ENCODE results near the gene RPL21. TPM values are rescaled to one million over a fixed set of nuclear protein-coding genes. Genes with fewer than 3 reads are reported as not detected.

Gene RPL21
- total RNA-seq, 1 experiment from 2014 or later, result 986 TPM

DNA sequence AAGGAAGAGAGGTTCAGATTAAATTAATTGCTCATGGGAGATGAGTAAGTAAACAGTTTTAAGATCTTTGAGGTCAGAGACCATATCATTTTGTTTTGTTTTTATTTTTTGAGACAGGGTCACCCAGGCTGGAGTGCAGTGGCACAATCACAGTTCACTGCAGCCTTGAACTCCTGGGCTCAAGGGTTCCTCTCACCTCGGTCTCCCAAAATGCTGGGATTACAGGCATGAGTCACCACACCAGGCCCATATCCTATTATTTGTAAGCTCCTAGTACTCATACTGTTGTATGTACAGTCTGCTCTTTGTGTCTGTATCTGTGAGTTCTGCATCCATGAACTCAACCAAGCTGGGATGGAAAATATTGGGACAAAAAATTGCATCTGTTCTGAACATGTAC is 13.3 kb downstream of the RPL21 start:
- no TSS peak for BruUV-seq (replicated peaks)
- CTCF ChIA-PET, result no interaction called here
- DNase-seq (ENCODE audit: low spot score), result no peak
- intact Hi-C loops (cut with micrococcal nuclease; ENCODE audit: unreplicated experiment), result no loop called here
- Histone ChIP-seq H3K27me3 (replicated peaks; ENCODE audit: insufficient read depth, low read depth, low read length, poor library complexity) (no peaks in the 10 kb centered on the region), H3K36me3 (ENCODE audit: insufficient read depth, low read length, poor library complexity, severe bottlenecking) (no peaks in the 10 kb centered on the region), H3K4me1 (ENCODE audit: insufficient read depth, low read length, poor library complexity, severe bottlenecking) (peaks cover 4% of the 10 kb centered on the region), H3K27ac (ENCODE audit: low read depth, low read length, poor library complexity, severe bottlenecking) (no peak overlapping the region), H3K4me3 (ENCODE audit: low read depth, low read length, poor library complexity, severe bottlenecking) (no peak overlapping the region), H3K9me3 (ENCODE audit: low read depth, low read length, poor library complexity, severe bottlenecking) (no peaks in the 10 kb centered on the region)
- no peak for TF ChIP-seq EZH2 (IDR thresholded peaks at IDR 0.05; ENCODE audit: borderline replicate concordance, low read depth, low read length, poor library complexity, severe bottlenecking)
- TF ChIP-seq, protein P1, sequence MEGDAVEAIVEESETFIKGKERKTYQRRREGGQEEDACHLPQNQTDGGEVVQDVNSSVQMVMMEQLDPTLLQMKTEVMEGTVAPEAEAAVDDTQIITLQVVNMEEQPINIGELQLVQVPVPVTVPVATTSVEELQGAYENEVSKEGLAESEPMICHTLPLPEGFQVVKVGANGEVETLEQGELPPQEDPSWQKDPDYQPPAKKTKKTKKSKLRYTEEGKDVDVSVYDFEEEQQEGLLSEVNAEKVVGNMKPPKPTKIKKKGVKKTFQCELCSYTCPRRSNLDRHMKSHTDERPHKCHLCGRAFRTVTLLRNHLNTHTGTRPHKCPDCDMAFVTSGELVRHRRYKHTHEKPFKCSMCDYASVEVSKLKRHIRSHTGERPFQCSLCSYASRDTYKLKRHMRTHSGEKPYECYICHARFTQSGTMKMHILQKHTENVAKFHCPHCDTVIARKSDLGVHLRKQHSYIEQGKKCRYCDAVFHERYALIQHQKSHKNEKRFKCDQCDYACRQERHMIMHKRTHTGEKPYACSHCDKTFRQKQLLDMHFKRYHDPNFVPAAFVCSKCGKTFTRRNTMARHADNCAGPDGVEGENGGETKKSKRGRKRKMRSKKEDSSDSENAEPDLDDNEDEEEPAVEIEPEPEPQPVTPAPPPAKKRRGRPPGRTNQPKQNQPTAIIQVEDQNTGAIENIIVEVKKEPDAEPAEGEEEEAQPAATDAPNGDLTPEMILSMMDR (conservative IDR thresholded peaks at IDR 0.05; ENCODE audit: low read depth, low read length), result no peak
- POLR2A ChIA-PET (ENCODE audit: low non-redundant PET), result no interaction called here

DNA sequence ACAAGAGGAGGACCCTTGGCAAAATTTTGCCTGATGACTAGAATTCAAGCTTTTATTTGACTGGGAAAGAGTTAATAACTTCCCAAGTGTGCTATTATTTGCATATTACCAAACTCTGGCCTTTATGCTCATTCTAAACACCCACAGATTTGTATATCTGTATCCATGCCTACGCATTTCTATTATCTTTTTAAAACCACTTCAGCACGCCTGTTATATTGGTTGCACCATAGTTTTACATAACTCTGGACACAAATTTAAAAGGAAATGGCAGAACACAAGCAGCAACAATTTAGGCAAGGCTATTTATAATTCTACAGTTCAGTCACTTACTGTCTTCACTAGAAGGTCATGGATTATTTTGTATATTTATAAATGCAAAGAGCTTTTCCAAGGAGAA is 15.6 kb downstream of the RPL21 start:
- no peaks in the 10 kb centered on the region for H3K36me3 ChIP-seq (ENCODE audit: insufficient read depth, low read length, poor library complexity, severe bottlenecking)
- no peaks in the 10 kb centered on the region for H3K9me3 ChIP-seq (ENCODE audit: low read depth, low read length, poor library complexity, severe bottlenecking)
- intact Hi-C loops (cut with micrococcal nuclease; ENCODE audit: unreplicated experiment), result no loop called here
- H3K4me3 ChIP-seq (ENCODE audit: low read depth, low read length, poor library complexity, severe bottlenecking), result no peak overlapping the region
- peaks cover 4% of the 10 kb centered on the region for H3K4me1 ChIP-seq (ENCODE audit: insufficient read depth, low read length, poor library complexity, severe bottlenecking)
- CTCF ChIA-PET, result no interaction called here
- POLR2A ChIA-PET (ENCODE audit: low non-redundant PET), result interaction anchor here (0.6 kb wide), 1 partner anchor 61 kb away, joined by 10 read pairs; no protein-coding TSS in a partner anchor
- DNase-seq (ENCODE audit: low spot score), result no peak
- peak overlapping the region; percentile 18 for H3K27ac ChIP-seq (ENCODE audit: low read depth, low read length, poor library complexity, severe bottlenecking)
- no TSS peak for BruUV-seq (replicated peaks)
- TF ChIP-seq, protein P1 (conservative IDR thresholded peaks at IDR 0.05; ENCODE audit: low read depth, low read length), result no peak
- no peak for TF ChIP-seq EZH2 (IDR thresholded peaks at IDR 0.05; ENCODE audit: borderline replicate concordance, low read depth, low read length, poor library complexity, severe bottlenecking)
- no peaks in the 10 kb centered on the region for H3K27me3 ChIP-seq (replicated peaks; ENCODE audit: insufficient read depth, low read depth, low read length, poor library complexity)

DNA sequence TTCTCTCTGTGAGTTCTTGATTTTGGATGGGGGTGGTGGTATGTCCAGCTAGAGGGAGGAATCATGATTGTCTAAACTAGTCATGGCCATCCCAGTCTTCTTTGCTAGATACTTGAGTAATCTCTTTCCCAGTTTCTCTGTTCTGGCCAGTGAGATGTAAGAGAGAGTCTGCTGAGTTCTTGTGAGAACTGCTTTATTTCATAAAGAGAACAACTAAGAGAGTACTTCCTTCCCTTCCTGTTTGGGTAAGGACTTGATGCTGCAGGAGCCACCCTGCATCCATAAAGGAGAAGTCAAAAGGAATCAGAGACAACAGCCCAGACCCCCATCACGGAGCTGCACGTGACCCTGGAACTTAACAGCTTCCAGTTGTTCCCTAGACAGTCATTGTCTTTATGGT is 16.2 kb downstream of the RPL21 start:
- no TSS peak for BruUV-seq (replicated peaks)
- Histone ChIP-seq H3K27me3 (replicated peaks; ENCODE audit: insufficient read depth, low read depth, low read length, poor library complexity) (no peaks in the 10 kb centered on the region), H3K9me3 (ENCODE audit: low read depth, low read length, poor library complexity, severe bottlenecking) (no peaks in the 10 kb centered on the region), H3K36me3 (ENCODE audit: insufficient read depth, low read length, poor library complexity, severe bottlenecking) (no peaks in the 10 kb centered on the region), H3K4me3 (ENCODE audit: low read depth, low read length, poor library complexity, severe bottlenecking) (no peak overlapping the region), H3K27ac (ENCODE audit: low read depth, low read length, poor library complexity, severe bottlenecking) (no peak overlapping the region), H3K4me1 (ENCODE audit: insufficient read depth, low read length, poor library complexity, severe bottlenecking) (peaks cover 4% of the 10 kb centered on the region)
- intact Hi-C loops (cut with micrococcal nuclease; ENCODE audit: unreplicated experiment), result no loop called here
- ChIA-PET POLR2A (ENCODE audit: low non-redundant PET) (no interaction called here), CTCF (no interaction called here)
- no peak for DNase-seq (ENCODE audit: low spot score)
- no peak for TF ChIP-seq EZH2 (IDR thresholded peaks at IDR 0.05; ENCODE audit: borderline replicate concordance, low read depth, low read length, poor library complexity, severe bottlenecking)
- TF ChIP-seq, protein P1 (conservative IDR thresholded peaks at IDR 0.05; ENCODE audit: low read depth, low read length), result no peak

All from A673 (cell line).